Measurements from ENCODE around the gene EVL.

Gene EVL

GRCh38 chr14:100065111-100065871 is at the start of gene EVL:
Gene EVL (plus strand): TSS chr14:100065422. CDS start chr14:100065501, 79 bp downstream.
- no peak for TF ChIP-seq GATA3 (IDR thresholded peaks at IDR 0.05; ENCODE audit: low read depth, low read length)

GRCh38 chr14:100017553-100017952 is 47.7 kb upstream of the EVL start:
- TF ChIP-seq GATA2 (IDR thresholded peaks at IDR 0.05; ENCODE audit: low read depth, low read length) (no peak), GATA3 (IDR thresholded peaks at IDR 0.05; ENCODE audit: low read depth, low read length) (no peak)

GRCh38 chr14:100018054-100018453 is 47.2 kb upstream of the EVL start:
- no peak for TF ChIP-seq GATA3 (IDR thresholded peaks at IDR 0.05; ENCODE audit: low read depth, low read length)
- TF ChIP-seq GATA2 (IDR thresholded peaks at IDR 0.05; ENCODE audit: low read depth, low read length), result no peak

- no peak for TF ChIP-seq GATA3 (IDR thresholded peaks at IDR 0.05; ENCODE audit: low read depth, low read length)
- no peak for TF ChIP-seq GATA2 (IDR thresholded peaks at IDR 0.05; ENCODE audit: low read depth, low read length)
Measured at GRCh38 chr14:100018482-100018881, 46.7 kb upstream of the EVL start.

- TF ChIP-seq GATA3 (IDR thresholded peaks at IDR 0.05; ENCODE audit: low read depth, low read length) (no peak), GATA2 (IDR thresholded peaks at IDR 0.05; ENCODE audit: low read depth, low read length) (no peak)
Measured at GRCh38 chr14:100019156-100019744, 46.0 kb upstream of the EVL start.

- TF ChIP-seq GATA3 (IDR thresholded peaks at IDR 0.05; ENCODE audit: low read depth, low read length), result no peak
- no peak for TF ChIP-seq GATA2 (IDR thresholded peaks at IDR 0.05; ENCODE audit: low read depth, low read length)
Measured at GRCh38 chr14:100020629-100021028, 44.6 kb upstream of the EVL start.

GRCh38 chr14:100022772-100023451 is 42.3 kb upstream of the EVL start:
- TF ChIP-seq GATA2 (IDR thresholded peaks at IDR 0.05; ENCODE audit: low read depth, low read length) (no peak), GATA3 (IDR thresholded peaks at IDR 0.05; ENCODE audit: low read depth, low read length) (no peak)

- no peak for TF ChIP-seq GATA3 (IDR thresholded peaks at IDR 0.05; ENCODE audit: low read depth, low read length)
- TF ChIP-seq GATA2 (IDR thresholded peaks at IDR 0.05; ENCODE audit: low read depth, low read length), result peak; percentile 83
Measured at GRCh38 chr14:100025111-100025510, 40.1 kb upstream of the EVL start.

GRCh38 chr14:100027771-100028490 is 37.3 kb upstream of the EVL start:
- no peak for TF ChIP-seq GATA2 (IDR thresholded peaks at IDR 0.05; ENCODE audit: low read depth, low read length)
- TF ChIP-seq GATA3 (IDR thresholded peaks at IDR 0.05; ENCODE audit: low read depth, low read length), result no peak

- no peak for TF ChIP-seq GATA3 (IDR thresholded peaks at IDR 0.05; ENCODE audit: low read depth, low read length)
- no peak for TF ChIP-seq GATA2 (IDR thresholded peaks at IDR 0.05; ENCODE audit: low read depth, low read length)
Measured at GRCh38 chr14:100028990-100029677, 36.1 kb upstream of the EVL start.

GRCh38 chr14:100030452-100031153 is 34.6 kb upstream of the EVL start:
- TF ChIP-seq GATA2 (IDR thresholded peaks at IDR 0.05; ENCODE audit: low read depth, low read length), result no peak
- no peak for TF ChIP-seq GATA3 (IDR thresholded peaks at IDR 0.05; ENCODE audit: low read depth, low read length)

- TF ChIP-seq GATA2 (IDR thresholded peaks at IDR 0.05; ENCODE audit: low read depth, low read length) (no peak), GATA3 (IDR thresholded peaks at IDR 0.05; ENCODE audit: low read depth, low read length) (no peak)
Measured at GRCh38 chr14:100031506-100032281, 33.5 kb upstream of the EVL start.
